Suprapubic skin (tissue), 4 donors: ENCODE measurements around the gene POLE. TPM values are rescaled to one million over a fixed set of nuclear protein-coding genes. Genes with fewer than 3 reads are reported as not detected.

Experiments
- DNase-seq, 2 donors: peaks; one replicate each; pipeline ENCODE4 v3.0.0-alpha.2; 2019; ENCODE audit warnings: low spot score in 2 of 2
- H3K27ac ChIP-seq: fragments of 200-600 bp; sonication (generic); one replicate; pipeline ENCODE4 v1.5.1; 2019
- H3K27me3 ChIP-seq: fragments of 200-600 bp; sonication (generic); one replicate; pipeline ENCODE4 v1.5.1; 2019
- H3K36me3 ChIP-seq: fragments of 200-600 bp; sonication (generic); one replicate; pipeline ENCODE4 v1.5.1; 2019
- H3K4me1 ChIP-seq: fragments of 200-600 bp; sonication (generic); one replicate; pipeline ENCODE4 v1.5.1; 2019
- H3K4me3 ChIP-seq: fragments of 200-600 bp; sonication (generic); one replicate; pipeline ENCODE4 v1.5.1; 2019; ENCODE audit warnings: mild to moderate bottlenecking
- H3K9me3 ChIP-seq: fragments of 200-600 bp; sonication (generic); one replicate; pipeline ENCODE4 v1.5.1; 2019
- CTCF ChIP-seq, 2 donors: fragments of 200-600 bp in 1 of 2; fragments of 450-650 bp in 1 of 2; sonication (generic) in 1 of 2; IDR thresholded peaks; one replicate each; pipeline ENCODE4 v1.5.1; 2016 to 2019; ENCODE audit warnings: antibody characterized with exemption in 2 of 2, mild to moderate bottlenecking in 1 of 2, moderate library complexity in 1 of 2
- EP300 ChIP-seq: sonication (generic); formaldehyde crosslinking; IDR thresholded peaks from one replicate; pipeline ENCODE4 v1.6.1; 2017; ENCODE audit warnings: antibody characterized with exemption
- POLR2A ChIP-seq, 2 donors: fragments of 450-650 bp; IDR thresholded peaks; one replicate each; pipeline ENCODE4 v1.6.1; 2017; ENCODE audit warnings: antibody characterized with exemption in 2 of 2, mild to moderate bottlenecking in 2 of 2, moderate library complexity in 2 of 2
- POLR2AphosphoS5 ChIP-seq, 3 donors: sonication (generic); formaldehyde crosslinking; IDR thresholded peaks; one replicate each; pipeline ENCODE4 v1.6.1; 2017; ENCODE audit warnings: antibody characterized with exemption in 3 of 3
- WGBS: methylation state at CpG from one replicate; pipeline ENCODE4 v1.1.5; 2018; 5-methylcytosine and 5-hydroxymethylcytosine counted together
- total RNA-seq, 4 donors: library from RNA; depleted of rRNA; stranded (reverse); fragments of >200 nt; gene quantifications; one replicate each; pipeline ENCODE4 v1.1.0, GENCODE V29; 2016

The POLE gene
- total RNA-seq, 4 donors from 2014 or later: 34.1 to 130 (median 43.3) TPM

GRCh38 chr12:132584429-132584828 is 102.7 kb downstream of the POLE start:
- no peak for DNase-seq
- TF ChIP-seq POLR2AphosphoS5 (IDR thresholded peaks at IDR 0.05) (no peak), EP300 (no peak), POLR2A (IDR thresholded peaks at IDR 0.05) (no peak), CTCF (IDR thresholded peaks at IDR 0.05) (no peak)
- H3K36me3 ChIP-seq: peaks cover 31% of the 10 kb centered on the region
- H3K27me3 ChIP-seq: no peaks in the 10 kb centered on the region
- H3K27ac ChIP-seq: no peak overlapping the region
- H3K9me3 ChIP-seq: no peaks in the 10 kb centered on the region
- WGBS: 80% methylated on average over 14 of the region's 14 CpGs
- H3K4me1 ChIP-seq: peaks cover 3% of the 10 kb centered on the region
- H3K4me3 ChIP-seq: no peak overlapping the region

- Histone ChIP-seq H3K4me3 (no peak overlapping the region), H3K4me1 (peaks cover 7% of the 10 kb centered on the region)
Observed at GRCh38 chr12:132583736-132584135, 103.4 kb downstream of the POLE start.

GRCh38 chr12:132583411-132583710 is 103.8 kb downstream of the POLE start:
- H3K27ac ChIP-seq: no peak overlapping the region
- no peak overlapping the region for H3K4me3 ChIP-seq
- H3K27me3 ChIP-seq: no peaks in the 10 kb centered on the region
- WGBS: 60% methylated on average over 2 of the region's 50 CpGs
- peaks cover 7% of the 10 kb centered on the region for H3K4me1 ChIP-seq
- no peaks in the 10 kb centered on the region for H3K9me3 ChIP-seq
- TF ChIP-seq POLR2AphosphoS5 (IDR thresholded peaks at IDR 0.05) (no peak), POLR2A (IDR thresholded peaks at IDR 0.05) (no peak), CTCF (IDR thresholded peaks at IDR 0.05) (no peak), EP300 (no peak)
- no peak for DNase-seq
- H3K36me3 ChIP-seq: peaks cover 40% of the 10 kb centered on the region

More at GRCh38 chr12:132583736-132584135, 103.4 kb downstream of the POLE start:
- Histone ChIP-seq H3K36me3 (peaks cover 36% of the 10 kb centered on the region), H3K27me3 (no peaks in the 10 kb centered on the region), H3K9me3 (no peaks in the 10 kb centered on the region), H3K27ac (no peak overlapping the region)
- DNase-seq: no peak
- TF ChIP-seq POLR2AphosphoS5 (IDR thresholded peaks at IDR 0.05): no peak
- TF ChIP-seq EP300: no peak
- whole genome bisulfite sequencing: 89% methylated on average over 28 of the region's 29 CpGs

GRCh38 chr12:132582582-132583410 is 104.3 kb downstream of the POLE start:
- WGBS: 85% methylated on average over 51 of the region's 89 CpGs
- Histone ChIP-seq H3K36me3 (peaks cover 45% of the 10 kb centered on the region), H3K4me1 (peaks cover 7% of the 10 kb centered on the region), H3K4me3 (no peak overlapping the region), H3K27ac (no peak overlapping the region), H3K9me3 (no peaks in the 10 kb centered on the region), H3K27me3 (no peaks in the 10 kb centered on the region)
- no peak for DNase-seq
- TF ChIP-seq POLR2AphosphoS5 (IDR thresholded peaks at IDR 0.05) (no peak), CTCF (IDR thresholded peaks at IDR 0.05) (no peak), EP300 (no peak), POLR2A (IDR thresholded peaks at IDR 0.05) (no peak)

GRCh38 chr12:132582058-132582420 is 105.1 kb downstream of the POLE start:
- H3K36me3 ChIP-seq: peaks cover 53% of the 10 kb centered on the region
- WGBS: 79% methylated on average over 22 of the region's 24 CpGs
- H3K4me3 ChIP-seq: no peak overlapping the region
- no peaks in the 10 kb centered on the region for H3K9me3 ChIP-seq
- no peaks in the 10 kb centered on the region for H3K27me3 ChIP-seq
- TF ChIP-seq POLR2A (IDR thresholded peaks at IDR 0.05) (no peak), EP300 (no peak), POLR2AphosphoS5 (IDR thresholded peaks at IDR 0.05) (no peak), CTCF (IDR thresholded peaks at IDR 0.05) (no peak)
- peaks cover 7% of the 10 kb centered on the region for H3K4me1 ChIP-seq
- DNase-seq: no peak
- no peak overlapping the region for H3K27ac ChIP-seq
